HepG2 (cell line): ENCODE results near the gene NFIC. TPM values are rescaled to one million over a fixed set of nuclear protein-coding genes. Genes with fewer than 3 reads are reported as not detected.

ENCODE experiments used
- ATAC-seq: fragments of 200-7000 bp; cut with Tn5 transposase; 3 replicates; pipeline ENCODE4 v1.9.1; 2020; ENCODE audit warnings: mild to moderate bottlenecking, moderate library complexity
- BruUV-seq: library from RNA; stranded (reverse); fragments of 400-500 nt; replicated peaks from 2 replicates; lab custom pipeline; 2021; lab: Mats Ljungman, UMichigan
- CTCF ChIA-PET: fragments of 300-600 bp; formaldehyde crosslinking; extraction: SDS; loops from one replicate; lab custom pipeline; 2021; ENCODE audit warnings: low total read pairs, inconsistent platforms, low intra/inter-chr PET ratio; lab: Yijun Ruan, JAX
- POLR2A ChIA-PET: fragments of 350-600 bp; sonication (Branson Sonifier 250); formaldehyde crosslinking; loops from one replicate; lab custom pipeline; 2020; ENCODE audit warnings: antibody characterized with exemption, inconsistent platforms; lab: Yijun Ruan, JAX
- DNase-seq: peaks from one replicate; pipeline ENCODE4 v3.0.0-alpha.2; 2015; ENCODE audit warnings: low spot score
- FAIRE-seq: peaks from 3 replicates; lab custom pipeline; 2011; peaks lifted over from hg19 to GRCh38; lab: Jason Lieb, UNC
- H2AFZ ChIP-seq: one replicate; pipeline ENCODE4 v1.6.1; 2011; ENCODE audit warnings: low read length, inconsistent platforms
- H3K27ac ChIP-seq: fragments of 300-600 bp; 3 replicates; pipeline ENCODE4 v1.8.0; 2011; ENCODE audit warnings: mixed run types, mild to moderate bottlenecking, mixed read lengths, low read length, inconsistent platforms; ENCODE audit not compliant: insufficient read depth; ENCODE audit errors: extremely low read length
- H3K27me3 ChIP-seq, 2 experiments: fragments of 200-600 bp in 1 of 2; 2 replicates in 1 of 2; 3 replicates in 1 of 2; pipeline versions ENCODE4 v1.6.0 to v1.8.0; 2011; ENCODE audit warnings: low read length in 2 of 2, mild to moderate bottlenecking in 2 of 2, moderate library complexity in 2 of 2, inconsistent platforms in 1 of 2; ENCODE audit not compliant: insufficient read depth in 2 of 2, control insufficient read depth in 1 of 2
- H3K36me3 ChIP-seq, 2 experiments: fragments of 200-600 bp in 1 of 2; replicated peaks in 1 of 2; 2 replicates in 1 of 2; 3 replicates in 1 of 2; pipeline versions ENCODE4 v1.5.1 to v1.8.0; 2011; ENCODE audit warnings: low read length in 2 of 2, inconsistent platforms in 1 of 2; ENCODE audit not compliant: insufficient read depth in 2 of 2, control insufficient read depth in 1 of 2
- H3K4me1 ChIP-seq: 2 replicates; pipeline ENCODE4 v1.5.1; 2012; ENCODE audit warnings: low read length, inconsistent platforms; ENCODE audit not compliant: insufficient read depth
- H3K4me2 ChIP-seq: 2 replicates; pipeline ENCODE4 v1.6.0; 2011; ENCODE audit warnings: low read depth, low read length, inconsistent platforms
- H3K4me3 ChIP-seq, 3 experiments: fragments of 200-600 bp in 1 of 3; sonication (generic), shearing (Covaris generic) in 1 of 3; replicated peaks in 1 of 3; 2 replicates each; pipeline ENCODE4 v1.5.1; 2011 to 2016; ENCODE audit warnings: low read length in 3 of 3, inconsistent platforms in 2 of 3, low read depth in 2 of 3, mild to moderate bottlenecking in 2 of 3, control low read depth in 1 of 3, mixed read lengths in 1 of 3; ENCODE audit not compliant: insufficient read depth in 1 of 3
- H3K79me2 ChIP-seq: one replicate; pipeline ENCODE4 v1.6.1; 2011; ENCODE audit warnings: low read length, inconsistent platforms; ENCODE audit not compliant: insufficient read depth
- H3K9ac ChIP-seq: 2 replicates; pipeline ENCODE4 v1.6.0; 2011; ENCODE audit warnings: mild to moderate bottlenecking, low read depth, low read length, inconsistent platforms; ENCODE audit not compliant: insufficient read depth
- H3K9me3 ChIP-seq: 2 replicates; pipeline ENCODE4 v1.5.1; 2012; ENCODE audit warnings: mild to moderate bottlenecking, low read length
- H4K20me1 ChIP-seq: 2 replicates; pipeline ENCODE4 v1.6.0; 2011; ENCODE audit warnings: inconsistent platforms, mild to moderate bottlenecking, low read length, moderate library complexity; ENCODE audit not compliant: insufficient read depth
- ARID2 ChIP-seq: sonication (generic); formaldehyde crosslinking; IDR thresholded peaks from 2 replicates; pipeline ENCODE4 v1.8.1; 2022; ENCODE audit warnings: mild to moderate bottlenecking, missing genetic modification reagents, borderline replicate concordance
- CAMTA2 ChIP-seq: sonication (generic); formaldehyde crosslinking; IDR thresholded peaks from 2 replicates; pipeline ENCODE4 v1.4.0; 2020; ENCODE audit warnings: mild to moderate bottlenecking, missing genetic modification reagents, borderline replicate concordance
- CREM ChIP-seq, 2 experiments: sonication (generic) in 1 of 2; formaldehyde crosslinking in 1 of 2; IDR thresholded peaks; 2 replicates each; pipeline versions ENCODE4 v1.4.0 to v1.6.1; 2016 to 2020; ENCODE audit warnings: antibody characterized with exemption in 1 of 2, mild to moderate bottlenecking in 1 of 2, missing genetic modification reagents in 1 of 2
- MEIS1 ChIP-seq: sonication (generic); formaldehyde crosslinking; IDR thresholded peaks from 2 replicates; pipeline ENCODE4 v1.9.0; 2021; ENCODE audit warnings: mild to moderate bottlenecking, missing genetic modification reagents, moderate library complexity, borderline replicate concordance
- NFATC3 ChIP-seq: sonication (generic); formaldehyde crosslinking; IDR thresholded peaks from 2 replicates; pipeline ENCODE4 v1.5.1; 2020; ENCODE audit warnings: mild to moderate bottlenecking, missing genetic modification reagents
- NFE2 ChIP-seq: sonication (generic); formaldehyde crosslinking; IDR thresholded peaks from 2 replicates; pipeline ENCODE4 v1.4.0; 2020; ENCODE audit warnings: missing genetic modification reagents
- PAWR ChIP-seq: sonication (generic); formaldehyde crosslinking; IDR thresholded peaks from 2 replicates; pipeline ENCODE4 v1.4.0; 2020; ENCODE audit warnings: missing genetic modification reagents, mild to moderate bottlenecking, borderline replicate concordance
- PLRG1 ChIP-seq: fragments of 450-650 bp; conservative IDR thresholded peaks from 2 replicates; pipeline ENCODE4 v1.6.1; 2016
- REXO4 ChIP-seq: sonication (generic); formaldehyde crosslinking; IDR thresholded peaks from 2 replicates; pipeline ENCODE4 v1.8.0; 2022; ENCODE audit warnings: missing genetic modification reagents, mild to moderate bottlenecking, borderline replicate concordance
- ZFP36 ChIP-seq: fragments of 150-350 bp; IDR thresholded peaks from 2 replicates; pipeline ENCODE4 v1.6.1; 2018; ENCODE audit warnings: borderline replicate concordance, low read length, low read depth; ENCODE audit not compliant: partially characterized antibody
- ZMYM3 ChIP-seq: sonication (generic); formaldehyde crosslinking; IDR thresholded peaks from 2 replicates; pipeline ENCODE4 v1.5.1; 2020; ENCODE audit warnings: mild to moderate bottlenecking, missing genetic modification reagents
- ZNF136 ChIP-seq: sonication (generic); formaldehyde crosslinking; IDR thresholded peaks from 2 replicates; pipeline ENCODE4 v1.8.1; 2022; ENCODE audit warnings: low read depth, mild to moderate bottlenecking, moderate library complexity, missing genetic modification reagents
- ZNF383 ChIP-seq: sonication (generic); formaldehyde crosslinking; IDR thresholded peaks from 2 replicates; pipeline ENCODE4 v1.4.0; 2020; ENCODE audit warnings: missing genetic modification reagents, mild to moderate bottlenecking, borderline replicate concordance
- ZNF569 ChIP-seq: sonication (generic); formaldehyde crosslinking; IDR thresholded peaks from 2 replicates; pipeline ENCODE4 v1.5.0; 2020; ENCODE audit warnings: mild to moderate bottlenecking, missing genetic modification reagents, moderate library complexity, borderline replicate concordance
- ZNF652 ChIP-seq: IDR thresholded peaks from 2 replicates; pipeline ENCODE4 v1.6.1; 2016; ENCODE audit warnings: low read depth, borderline replicate concordance
- ZNF768 ChIP-seq: sonication (generic); formaldehyde crosslinking; IDR thresholded peaks from 2 replicates; pipeline ENCODE4 v1.4.0; 2020; ENCODE audit warnings: missing genetic modification reagents
- ZNF790 ChIP-seq: sonication (generic); formaldehyde crosslinking; IDR thresholded peaks from 2 replicates; pipeline ENCODE4 v1.8.0; 2022; ENCODE audit warnings: missing genetic modification reagents, mild to moderate bottlenecking, borderline replicate concordance
- ZNF83 ChIP-seq: sonication (generic); formaldehyde crosslinking; IDR thresholded peaks from 2 replicates; pipeline ENCODE4 v1.4.0; 2020; ENCODE audit warnings: missing genetic modification reagents, mild to moderate bottlenecking, borderline replicate concordance
- WGBS: methylation state at CpG from one replicate; pipeline ENCODE4 v1.1.6; 2017; ENCODE audit warnings: low lambda C conversion rate; 5-methylcytosine and 5-hydroxymethylcytosine counted together
- in situ Hi-C: cut with HindIII; loops from 2 replicates; pipeline ENCODE4 v1.10.0; 2017; ENCODE audit warnings: low pct_unique_long_range_greater_than_20kb; ENCODE audit not compliant: extremely low pct_ligation_motif_present
- intact Hi-C: fragments of 100-400 bp; cut with micrococcal nuclease; formaldehyde crosslinking; loops from one replicate; pipeline ENCODE4 v1.10.0; 2022; ENCODE audit not compliant: unreplicated experiment
- polyA plus RNA-seq, 8 experiments: library from polyadenylated mRNA; depleted of rRNA in 3 of 8; stranded (reverse) in 7 of 8; unstranded in 1 of 8; fragments of >200 nt; fragmentation: Illumina TruSeq in 4 of 8; extraction: Trizol in 4 of 8; gene quantifications; 2 replicates each; pipeline versions ENCODE4 v1.2.1 to v1.2.3, GENCODE V29; 2011 to 2016; ENCODE audit warnings: low read depth in 4 of 8, missing spikeins in 1 of 8, mixed read lengths in 1 of 8; ENCODE audit not compliant: insufficient read depth in 1 of 8
- total RNA-seq, 5 experiments: library from RNA; depleted of rRNA; stranded (reverse); fragments of >200 nt; fragmentation: Illumina TruSeq; extraction: Trizol; gene quantifications; 2 replicates each; pipeline ENCODE4 v1.2.3, GENCODE V29; 2016; ENCODE audit warnings: low read depth in 1 of 5
- TF ChIP-seq, protein P1 (sequence below): fragments of 450-650 bp; IDR thresholded peaks from 2 replicates; pipeline ENCODE4 v1.6.1; 2016
- TF ChIP-seq, protein P2 (sequence below): sonication (generic); formaldehyde crosslinking; IDR thresholded peaks from 2 replicates; pipeline ENCODE4 v1.8.1; 2023; ENCODE audit warnings: missing genetic modification reagents, inconsistent platforms, borderline replicate concordance
- TF ChIP-seq, protein P3 (sequence below): sonication (generic); formaldehyde crosslinking; IDR thresholded peaks from 2 replicates; pipeline ENCODE4 v1.8.1; 2023; ENCODE audit warnings: mild to moderate bottlenecking, missing genetic modification reagents
- TF ChIP-seq, protein P4 (sequence below): sonication (generic); formaldehyde crosslinking; IDR thresholded peaks from 2 replicates; pipeline ENCODE4 v1.5.0; 2020; ENCODE audit warnings: missing genetic modification reagents

NFIC gene
- total and polyA plus RNA-seq, 2 of the 13 experiments (the other 11 are each of a cell fraction or from before 2014, with no cell fraction given) = 1.3 to 2.5 TPM

DNA sequence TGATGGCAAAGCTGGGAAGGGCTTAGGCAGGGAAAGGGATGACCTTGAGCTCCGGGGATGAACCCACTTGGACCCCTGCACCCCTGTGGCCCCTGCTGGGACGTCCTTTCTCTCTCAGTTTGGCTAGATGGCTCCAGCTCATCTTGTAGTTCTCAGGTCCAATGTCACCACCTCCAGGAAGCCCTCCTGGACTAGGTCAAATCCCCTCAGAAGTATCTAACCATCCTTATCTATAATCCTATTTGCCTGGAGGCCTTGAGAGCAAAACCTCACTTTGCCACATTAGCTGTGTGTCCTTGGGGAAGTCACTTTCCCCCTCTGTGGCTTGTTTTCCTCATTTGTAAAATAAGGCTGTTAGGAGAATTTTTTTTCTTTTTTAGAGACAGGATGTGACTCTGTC, 42.7 kb upstream of the NFIC start:
- no peaks in the 10 kb centered on the region for H3K79me2 ChIP-seq
- no peaks in the 10 kb centered on the region for H3K9me3 ChIP-seq
- DNase-seq = no peak
- H3K27ac ChIP-seq = no peak overlapping the region
- no peak for ATAC-seq
- no peaks in the 10 kb centered on the region for H4K20me1 ChIP-seq
- in situ Hi-C loops = loop anchor here (5.0 kb wide), 1 partner anchor 149 kb away; no protein-coding TSS in a partner anchor
- CTCF ChIA-PET = interaction anchor here (1.4 to 5.7 kb wide), 3 partner anchors 106 to 148 kb away, joined by 5 to 48 read pairs (median 11); no protein-coding TSS in a partner anchor
- H3K9ac ChIP-seq = no peak overlapping the region
- no peak overlapping the region for H3K4me3 ChIP-seq
- H3K4me2 ChIP-seq = no peak overlapping the region
- POLR2A ChIA-PET = no interaction called here
- no peak for FAIRE-seq
- H3K36me3 ChIP-seq = no peaks in the 10 kb centered on the region
- no TSS peak for BruUV-seq
- no peak overlapping the region for H2AFZ ChIP-seq
- no peaks in the 10 kb centered on the region for H3K4me1 ChIP-seq
- intact Hi-C loops = no loop called here
- 0% methylated on average over 2 of the region's 2 CpGs for WGBS
- peaks cover 0 to 14% of the 10 kb centered on the region in 2 experiments; a peak in 2 of 5 replicates for H3K27me3 ChIP-seq
- TF ChIP-seq PLRG1 (no peak), ZNF136 (CRISPR knock-in tag) (no peak), ZNF569 (CRISPR knock-in tag) (no peak), CAMTA2 (CRISPR knock-in tag) (no peak), REXO4 (CRISPR knock-in tag) (no peak), NFATC3 (CRISPR knock-in tag) (no peak), NFE2 (CRISPR knock-in tag) (no peak), ZFP36 (peak; percentile 66), CREM (IDR thresholded peaks at IDR 0.05) (no peak), CREM (CRISPR knock-in tag; IDR thresholded peaks at IDR 0.05) (no peak), PAWR (CRISPR knock-in tag) (no peak), ZNF652 (CRISPR knock-in tag) (no peak), ZMYM3 (CRISPR knock-in tag) (0 out of 2 replicates have a peak, but pooled peaks have one; percentile 21), MEIS1 (CRISPR knock-in tag) (no peak), ZNF383 (CRISPR knock-in tag) (no peak), ARID2 (CRISPR knock-in tag) (no peak), ZNF83 (no peak), ZNF768 (peak; percentile 85), ZNF790 (CRISPR knock-in tag) (no peak)
- TF ChIP-seq, protein P1, sequence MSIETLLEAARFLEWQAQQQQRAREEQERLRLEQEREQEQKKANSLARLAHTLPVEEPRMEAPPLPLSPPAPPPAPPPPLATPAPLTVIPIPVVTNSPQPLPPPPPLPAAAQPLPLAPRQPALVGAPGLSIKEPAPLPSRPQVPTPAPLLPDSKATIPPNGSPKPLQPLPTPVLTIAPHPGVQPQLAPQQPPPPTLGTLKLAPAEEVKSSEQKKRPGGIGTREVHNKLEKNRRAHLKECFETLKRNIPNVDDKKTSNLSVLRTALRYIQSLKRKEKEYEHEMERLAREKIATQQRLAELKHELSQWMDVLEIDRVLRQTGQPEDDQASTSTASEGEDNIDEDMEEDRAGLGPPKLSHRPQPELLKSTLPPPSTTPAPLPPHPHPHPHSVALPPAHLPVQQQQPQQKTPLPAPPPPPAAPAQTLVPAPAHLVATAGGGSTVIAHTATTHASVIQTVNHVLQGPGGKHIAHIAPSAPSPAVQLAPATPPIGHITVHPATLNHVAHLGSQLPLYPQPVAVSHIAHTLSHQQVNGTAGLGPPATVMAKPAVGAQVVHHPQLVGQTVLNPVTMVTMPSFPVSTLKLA = no peak
- TF ChIP-seq, protein P2, sequence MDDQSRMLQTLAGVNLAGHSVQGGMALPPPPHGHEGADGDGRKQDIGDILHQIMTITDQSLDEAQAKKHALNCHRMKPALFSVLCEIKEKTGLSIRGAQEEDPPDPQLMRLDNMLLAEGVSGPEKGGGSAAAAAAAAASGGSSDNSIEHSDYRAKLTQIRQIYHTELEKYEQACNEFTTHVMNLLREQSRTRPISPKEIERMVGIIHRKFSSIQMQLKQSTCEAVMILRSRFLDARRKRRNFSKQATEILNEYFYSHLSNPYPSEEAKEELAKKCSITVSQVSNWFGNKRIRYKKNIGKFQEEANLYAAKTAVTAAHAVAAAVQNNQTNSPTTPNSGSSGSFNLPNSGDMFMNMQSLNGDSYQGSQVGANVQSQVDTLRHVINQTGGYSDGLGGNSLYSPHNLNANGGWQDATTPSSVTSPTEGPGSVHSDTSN = no peak
- TF ChIP-seq, protein P3, sequence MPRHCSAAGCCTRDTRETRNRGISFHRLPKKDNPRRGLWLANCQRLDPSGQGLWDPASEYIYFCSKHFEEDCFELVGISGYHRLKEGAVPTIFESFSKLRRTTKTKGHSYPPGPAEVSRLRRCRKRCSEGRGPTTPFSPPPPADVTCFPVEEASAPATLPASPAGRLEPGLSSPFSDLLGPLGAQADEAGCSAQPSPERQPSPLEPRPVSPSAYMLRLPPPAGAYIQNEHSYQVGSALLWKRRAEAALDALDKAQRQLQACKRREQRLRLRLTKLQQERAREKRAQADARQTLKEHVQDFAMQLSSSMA (CRISPR knock-in tag) = no peak
- TF ChIP-seq, protein P4, sequence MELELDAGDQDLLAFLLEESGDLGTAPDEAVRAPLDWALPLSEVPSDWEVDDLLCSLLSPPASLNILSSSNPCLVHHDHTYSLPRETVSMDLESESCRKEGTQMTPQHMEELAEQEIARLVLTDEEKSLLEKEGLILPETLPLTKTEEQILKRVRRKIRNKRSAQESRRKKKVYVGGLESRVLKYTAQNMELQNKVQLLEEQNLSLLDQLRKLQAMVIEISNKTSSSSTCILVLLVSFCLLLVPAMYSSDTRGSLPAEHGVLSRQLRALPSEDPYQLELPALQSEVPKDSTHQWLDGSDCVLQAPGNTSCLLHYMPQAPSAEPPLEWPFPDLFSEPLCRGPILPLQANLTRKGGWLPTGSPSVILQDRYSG = no peak
